H9 (cell line): ENCODE data around the gene KRTAP10-10. TPM values are rescaled to one million over a fixed set of nuclear protein-coding genes. Genes with fewer than 3 reads are reported as not detected.

Source experiments
- DNase-seq: peaks from one replicate; pipeline ENCODE4 v3.0.0-alpha.2; 2017
- H2AFZ ChIP-seq: one replicate; pipeline ENCODE4 v1.6.1; 2013; ENCODE audit warnings: mild to moderate bottlenecking, low read length, control low read depth, moderate library complexity
- H2AK5ac ChIP-seq: 2 replicates; pipeline ENCODE4 v1.6.1; 2013; ENCODE audit warnings: low read length, control low read depth, mixed read lengths; ENCODE audit not compliant: insufficient read length
- H2BK120ac ChIP-seq: one replicate; pipeline ENCODE4 v1.6.1; 2013; ENCODE audit warnings: low read depth, mild to moderate bottlenecking, low read length, control low read depth, inconsistent platforms; ENCODE audit not compliant: poor library complexity, severe bottlenecking
- H2BK12ac ChIP-seq: 2 replicates; pipeline ENCODE4 v1.6.1; 2013; ENCODE audit warnings: low read length, control low read depth, mixed read lengths, low read depth; ENCODE audit not compliant: insufficient read length
- H2BK15ac ChIP-seq: 2 replicates; pipeline ENCODE4 v1.6.1; 2013; ENCODE audit warnings: low read depth, low read length, control low read depth
- H2BK20ac ChIP-seq: one replicate; pipeline ENCODE4 v1.6.1; 2013; ENCODE audit warnings: low read depth, mild to moderate bottlenecking, low read length, control low read depth, inconsistent platforms; ENCODE audit not compliant: poor library complexity, severe bottlenecking
- H2BK5ac ChIP-seq: 2 replicates; pipeline ENCODE4 v1.6.1; 2013; ENCODE audit warnings: low read length, control low read depth, mixed read lengths; ENCODE audit not compliant: insufficient read length
- H3K14ac ChIP-seq: 2 replicates; pipeline ENCODE4 v1.6.1; 2013; ENCODE audit warnings: low read length, control low read depth; ENCODE audit not compliant: insufficient read depth
- H3K18ac ChIP-seq: 2 replicates; pipeline ENCODE4 v1.6.1; 2013; ENCODE audit warnings: low read depth, mild to moderate bottlenecking, mixed read lengths, low read length, control low read depth; ENCODE audit not compliant: insufficient read length
- H3K23ac ChIP-seq: 2 replicates; pipeline ENCODE4 v1.6.1; 2013; ENCODE audit warnings: low read length, control low read depth, mixed read lengths, low read depth; ENCODE audit not compliant: insufficient read length
- H3K23me2 ChIP-seq: 2 replicates; pipeline ENCODE4 v1.6.1; 2013; ENCODE audit warnings: low read depth, mild to moderate bottlenecking, mixed read lengths, low read length, control low read depth; ENCODE audit not compliant: insufficient read length, poor library complexity, severe bottlenecking
- H3K27ac ChIP-seq: 2 replicates; pipeline ENCODE4 v1.5.1; 2013; ENCODE audit warnings: low read length, control low read depth, mixed read lengths, low read depth; ENCODE audit not compliant: insufficient read length
- H3K27me3 ChIP-seq: 2 replicates; pipeline ENCODE4 v1.6.1; 2013; ENCODE audit warnings: low read length, control low read depth, inconsistent platforms; ENCODE audit not compliant: insufficient read depth
- H3K4ac ChIP-seq: 2 replicates; pipeline ENCODE4 v1.6.1; 2013; ENCODE audit warnings: low read depth, mild to moderate bottlenecking, control low read depth, inconsistent platforms, low read length, moderate library complexity
- H3K4me1 ChIP-seq: 2 replicates; pipeline ENCODE4 v1.6.1; 2013; ENCODE audit warnings: low read length, control low read depth, inconsistent platforms; ENCODE audit not compliant: insufficient read depth
- H3K4me2 ChIP-seq: 2 replicates; pipeline ENCODE4 v1.6.1; 2013; ENCODE audit warnings: low read length, control low read depth, mixed read lengths; ENCODE audit not compliant: insufficient read length, insufficient read depth
- H3K56ac ChIP-seq: 2 replicates; pipeline ENCODE4 v1.6.1; 2013; ENCODE audit warnings: low read depth, mild to moderate bottlenecking, mixed read lengths, low read length, control low read depth; ENCODE audit not compliant: insufficient read length
- H3K79me1 ChIP-seq: 2 replicates; pipeline ENCODE4 v1.6.1; 2013; ENCODE audit warnings: low read depth, mild to moderate bottlenecking, moderate library complexity, low read length, control low read depth, inconsistent platforms; ENCODE audit not compliant: insufficient read depth, poor library complexity, severe bottlenecking
- H3K79me2 ChIP-seq: 2 replicates; pipeline ENCODE4 v1.6.1; 2013; ENCODE audit warnings: low read length, control low read depth, inconsistent platforms; ENCODE audit not compliant: insufficient read depth
- H3K9ac ChIP-seq: 2 replicates; pipeline ENCODE4 v1.6.1; 2013; ENCODE audit warnings: low read length, control low read depth, mixed read lengths; ENCODE audit not compliant: insufficient read length; ENCODE audit errors: extremely low read depth
- H3K9me3 ChIP-seq: one replicate; pipeline ENCODE4 v1.6.1; 2013; ENCODE audit warnings: low read depth, low read length, inconsistent platforms; ENCODE audit not compliant: control insufficient read depth
- H3T11ph ChIP-seq: one replicate; pipeline ENCODE4 v1.6.1; 2013; ENCODE audit warnings: mild to moderate bottlenecking, low read length, control low read depth, inconsistent platforms
- H4K20me1 ChIP-seq: one replicate; pipeline ENCODE4 v1.6.1; 2013; ENCODE audit not compliant: control insufficient read depth, insufficient read length, insufficient read depth
- H4K5ac ChIP-seq: 2 replicates; pipeline ENCODE4 v1.6.1; 2013; ENCODE audit warnings: low read depth, mild to moderate bottlenecking, mixed read lengths, low read length, control low read depth; ENCODE audit not compliant: insufficient read length
- H4K8ac ChIP-seq: replicated peaks from 2 replicates; pipeline ENCODE4 v1.6.1; 2013; ENCODE audit warnings: low read length, control low read depth, mixed read lengths, low read depth; ENCODE audit not compliant: insufficient read length
- H4K91ac ChIP-seq: 2 replicates; pipeline ENCODE4 v1.6.1; 2013; ENCODE audit warnings: low read depth, mild to moderate bottlenecking, moderate library complexity, mixed read lengths, low read length, control low read depth; ENCODE audit not compliant: insufficient read length
- H3K27ac Mint-ChIP-seq, 3 experiments: 2 replicates in 2 of 3; 3 replicates in 1 of 3; pipeline ENCODE4 v1.8.0; 2020 to 2021; ENCODE audit warnings: mixed read lengths in 3 of 3, mild to moderate bottlenecking in 1 of 3, moderate library complexity in 1 of 3
- H3K27me3 Mint-ChIP-seq: 2 replicates; pipeline ENCODE4 v1.8.0; 2021; ENCODE audit warnings: low read depth, mild to moderate bottlenecking, moderate library complexity, mixed read lengths
- H3K36me3 Mint-ChIP-seq, 3 experiments: 2 replicates in 2 of 3; 3 replicates in 1 of 3; pipeline ENCODE4 v1.8.0; 2020 to 2021; ENCODE audit warnings: low read depth in 3 of 3, mixed read lengths in 3 of 3; ENCODE audit not compliant: insufficient read depth in 1 of 3
- H3K4me1 Mint-ChIP-seq, 2 experiments: 2 replicates each; pipeline ENCODE4 v1.8.0; 2020; ENCODE audit warnings: mixed read lengths in 2 of 2
- H3K4me3 Mint-ChIP-seq, 2 experiments: 2 replicates in 1 of 2; 3 replicates in 1 of 2; pipeline ENCODE4 v1.8.0; 2020 to 2021; ENCODE audit warnings: mild to moderate bottlenecking in 2 of 2, mixed read lengths in 2 of 2, moderate library complexity in 1 of 2
- H3K9me3 Mint-ChIP-seq, 2 experiments: 2 replicates in 1 of 2; 3 replicates in 1 of 2; pipeline ENCODE4 v1.8.0; 2020; ENCODE audit warnings: mild to moderate bottlenecking in 2 of 2, mixed read lengths in 2 of 2, moderate library complexity in 1 of 2
- CTCF ChIP-seq: fragments of 200-600 bp; sonication (generic); conservative IDR thresholded peaks from 3 replicates; pipeline ENCODE4 v1.8.0; 2021; ENCODE audit warnings: antibody characterized with exemption, mild to moderate bottlenecking
- WGBS: extraction: QIAGEN DNeasy Blood & Tissue Kit; methylation state at CpG from one replicate; pipeline ENCODE4 v1.1.7; 2013; ENCODE audit warnings: missing lambda C conversion rate, low lambda C conversion rate, mixed read lengths; ENCODE audit not compliant: insufficient read length; ENCODE audit errors: extremely low coverage; 5-methylcytosine and 5-hydroxymethylcytosine counted together
- total RNA-seq: library from RNA; stranded (reverse); gene quantifications from 2 replicates; pipeline ENCODE4 v1.2.1, GENCODE V29; 2021

The KRTAP10-10 gene
- total RNA-seq, 1 experiment from 2014 or later, result not detected

DNA sequence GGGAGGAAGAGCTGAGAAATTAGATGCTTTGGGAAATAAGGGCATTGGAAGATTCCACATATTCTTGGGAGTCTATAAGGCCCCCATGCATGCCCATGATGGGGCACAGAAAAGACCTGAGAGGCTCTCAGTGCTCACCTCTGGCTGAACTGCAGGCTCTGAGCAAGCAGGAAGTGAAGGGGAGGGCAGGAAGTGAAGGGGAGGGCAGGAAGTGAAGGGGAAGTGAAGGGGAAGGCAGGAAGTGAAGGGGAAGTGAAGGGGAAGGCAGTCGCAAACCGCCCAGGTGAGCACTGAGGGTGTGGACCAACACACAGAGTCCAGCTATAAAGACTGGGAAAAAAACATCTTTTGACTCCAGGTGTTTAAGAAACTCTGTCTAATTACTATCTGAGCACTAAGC lies 6.7 kb upstream of the KRTAP10-10 start:
- H2BK15ac ChIP-seq, result no peak overlapping the region
- no peak for TF ChIP-seq CTCF
- H3K4me1 Mint-ChIP-seq, result peaks cover 3 to 7% of the 10 kb centered on the region in 2 experiments; a peak in 2 of 4 replicates

More for the DNA sequence above, 6.7 kb upstream of the KRTAP10-10 start:
- DNase-seq, result no peak
- Histone ChIP-seq H2BK5ac (no peak overlapping the region), H3K4me2 (no peak overlapping the region), H3K27ac (no peak overlapping the region), H2BK120ac (no peak overlapping the region), H3K23ac (no peak overlapping the region), H3K79me1 (no peaks in the 10 kb centered on the region), H2AFZ (no peak overlapping the region), H2BK12ac (no peak overlapping the region), H4K8ac (no peak overlapping the region), H3K23me2 (no peaks in the 10 kb centered on the region), H4K20me1 (no peaks in the 10 kb centered on the region), H3K27me3 (no peaks in the 10 kb centered on the region), H3T11ph (no peak overlapping the region), H3K4me1 (no peaks in the 10 kb centered on the region), H3K9me3 (no peaks in the 10 kb centered on the region), H2AK5ac (no peak overlapping the region), H3K9ac (no peak overlapping the region), H3K79me2 (no peaks in the 10 kb centered on the region), H3K18ac (no peak overlapping the region), H4K91ac (no peak overlapping the region), H3K14ac (no peak overlapping the region), H3K4ac (no peak overlapping the region), H4K5ac (no peak overlapping the region), H2BK20ac (no peak overlapping the region), H3K56ac (no peak overlapping the region)
- no CpG with 5 or more reads among the region's 2 CpGs for WGBS
- no peak overlapping the region for H3K27ac Mint-ChIP-seq
- H3K36me3 Mint-ChIP-seq, result peaks cover 7 to 16% (median 11%) of the 10 kb centered on the region in 3 experiments; a peak in 6 of 7 replicates
- peaks cover 20 to 26% of the 10 kb centered on the region in 2 experiments for H3K9me3 Mint-ChIP-seq
- H3K27me3 Mint-ChIP-seq, result peaks cover 14% of the 10 kb centered on the region
- H3K4me3 Mint-ChIP-seq, result no peak overlapping the region
